HepG2 (cell line): Measurements from ENCODE around the gene GUCY2D. TPM values are rescaled to one million over a fixed set of nuclear protein-coding genes. Genes with fewer than 3 reads are reported as not detected.

ENCODE experiments used
- ARHGAP35 ChIP-seq: sonication (generic); formaldehyde crosslinking; IDR thresholded peaks from 2 replicates; pipeline ENCODE4 v1.9.0; 2022; ENCODE audit warnings: mild to moderate bottlenecking, inconsistent platforms, moderate library complexity, missing genetic modification reagents, borderline replicate concordance
- ARNT2 ChIP-seq: sonication (generic); formaldehyde crosslinking; IDR thresholded peaks from 2 replicates; pipeline ENCODE4 v1.8.0; 2022; ENCODE audit warnings: mild to moderate bottlenecking, low read depth, missing genetic modification reagents, moderate library complexity
- ATF4 ChIP-seq, 2 experiments: fragments of 450-650 bp in 1 of 2; sonication (generic) in 1 of 2; formaldehyde crosslinking; IDR thresholded peaks; 2 replicates each; pipeline versions ENCODE4 v1.5.0 to v1.8.0; 2020 to 2022; ENCODE audit warnings: mild to moderate bottlenecking in 1 of 2, missing genetic modification reagents in 1 of 2
- CC2D1A ChIP-seq: sonication (generic); formaldehyde crosslinking; IDR thresholded peaks from 2 replicates; pipeline ENCODE4 v1.8.1; 2023; ENCODE audit warnings: mild to moderate bottlenecking, missing genetic modification reagents
- DR1 ChIP-seq: sonication (generic); formaldehyde crosslinking; IDR thresholded peaks from 2 replicates; pipeline ENCODE4 v1.8.0; 2021; ENCODE audit warnings: mild to moderate bottlenecking, missing genetic modification reagents, inconsistent platforms
- EEA1 ChIP-seq: sonication (generic); formaldehyde crosslinking; IDR thresholded peaks from 2 replicates; pipeline ENCODE4 v1.5.1; 2020; ENCODE audit warnings: mild to moderate bottlenecking, missing genetic modification reagents, borderline replicate concordance
- GLI4 ChIP-seq: sonication (generic); formaldehyde crosslinking; IDR thresholded peaks from 2 replicates; pipeline ENCODE4 v1.5.1; 2020; ENCODE audit warnings: missing genetic modification reagents, mild to moderate bottlenecking, moderate library complexity, borderline replicate concordance
- IKZF1 ChIP-seq: fragments of 450-650 bp; IDR thresholded peaks from 2 replicates; pipeline ENCODE4 v1.7.1; 2016
- KLF15 ChIP-seq: sonication (generic); formaldehyde crosslinking; IDR thresholded peaks from 2 replicates; pipeline ENCODE4 v1.8.1; 2023; ENCODE audit warnings: borderline replicate concordance, mild to moderate bottlenecking, inconsistent platforms, missing genetic modification reagents, mixed read lengths
- RFX3 ChIP-seq: IDR thresholded peaks from 2 replicates; pipeline ENCODE4 v1.6.1; 2016; ENCODE audit warnings: missing biosample characterization, missing genetic modification reagents
- SAP130 ChIP-seq: IDR thresholded peaks from 2 replicates; pipeline ENCODE4 v1.6.1; 2016; ENCODE audit warnings: low read depth
- SRSF9 ChIP-seq: fragments of 200-400 bp; formaldehyde crosslinking; IDR thresholded peaks from 2 replicates; pipeline ENCODE4 v1.6.1; 2018; ENCODE audit warnings: borderline replicate concordance, mild to moderate bottlenecking, low read depth, low read length; ENCODE audit not compliant: insufficient read depth, poor library complexity, severe bottlenecking
- ZFP90 ChIP-seq: sonication (generic); formaldehyde crosslinking; IDR thresholded peaks from 2 replicates; pipeline ENCODE4 v1.8.0; 2022; ENCODE audit warnings: missing genetic modification reagents, mild to moderate bottlenecking, inconsistent platforms, borderline replicate concordance
- ZNF296 ChIP-seq: sonication (generic); formaldehyde crosslinking; conservative IDR thresholded peaks from 2 replicates; pipeline ENCODE4 v1.5.0; 2020; ENCODE audit warnings: mild to moderate bottlenecking, missing genetic modification reagents
- ZNF317 ChIP-seq: sonication (generic); formaldehyde crosslinking; IDR thresholded peaks from 2 replicates; pipeline ENCODE4 v1.5.0; 2020; ENCODE audit warnings: mild to moderate bottlenecking, missing genetic modification reagents
- ZNF572 ChIP-seq: sonication (generic); formaldehyde crosslinking; IDR thresholded peaks from 2 replicates; pipeline ENCODE4 v1.5.1; 2020; ENCODE audit warnings: mild to moderate bottlenecking, missing genetic modification reagents
- ZNF780A ChIP-seq: sonication (generic); formaldehyde crosslinking; IDR thresholded peaks from 2 replicates; pipeline ENCODE4 v1.8.0; 2022; ENCODE audit warnings: mild to moderate bottlenecking, missing genetic modification reagents, moderate library complexity
- polyA plus RNA-seq, 8 experiments: library from polyadenylated mRNA; depleted of rRNA in 3 of 8; stranded (reverse) in 7 of 8; unstranded in 1 of 8; fragments of >200 nt; fragmentation: Illumina TruSeq in 4 of 8; extraction: Trizol in 4 of 8; gene quantifications; 2 replicates each; pipeline versions ENCODE4 v1.2.1 to v1.2.3, GENCODE V29; 2011 to 2016; ENCODE audit warnings: low read depth in 4 of 8, missing spikeins in 1 of 8, mixed read lengths in 1 of 8; ENCODE audit not compliant: insufficient read depth in 1 of 8
- total RNA-seq, 5 experiments: library from RNA; depleted of rRNA; stranded (reverse); fragments of >200 nt; fragmentation: Illumina TruSeq; extraction: Trizol; gene quantifications; 2 replicates each; pipeline ENCODE4 v1.2.3, GENCODE V29; 2016; ENCODE audit warnings: low read depth in 1 of 5
- TF ChIP-seq, protein P1 (sequence below): sonication (generic); formaldehyde crosslinking; IDR thresholded peaks from 2 replicates; pipeline ENCODE4 v1.5.1; 2020; ENCODE audit warnings: missing genetic modification reagents, mild to moderate bottlenecking, borderline replicate concordance
- TF ChIP-seq, protein P2 (sequence below): IDR thresholded peaks from 2 replicates; pipeline ENCODE4 v1.6.1; 2016
- TF ChIP-seq, protein P3 (sequence below): sonication (generic); formaldehyde crosslinking; IDR thresholded peaks from 2 replicates; pipeline ENCODE4 v1.9.0; 2021; ENCODE audit warnings: missing genetic modification reagents, borderline replicate concordance
- TF ChIP-seq, protein P4 (sequence below): sonication (generic); formaldehyde crosslinking; IDR thresholded peaks from 2 replicates; pipeline ENCODE4 v1.9.0; 2021; ENCODE audit warnings: missing genetic modification reagents, mild to moderate bottlenecking, borderline replicate concordance

The GUCY2D gene
- total and polyA plus RNA-seq, 2 of the 13 experiments (the other 11 are each of a cell fraction or from before 2014, with no cell fraction given) = not detected

DNA sequence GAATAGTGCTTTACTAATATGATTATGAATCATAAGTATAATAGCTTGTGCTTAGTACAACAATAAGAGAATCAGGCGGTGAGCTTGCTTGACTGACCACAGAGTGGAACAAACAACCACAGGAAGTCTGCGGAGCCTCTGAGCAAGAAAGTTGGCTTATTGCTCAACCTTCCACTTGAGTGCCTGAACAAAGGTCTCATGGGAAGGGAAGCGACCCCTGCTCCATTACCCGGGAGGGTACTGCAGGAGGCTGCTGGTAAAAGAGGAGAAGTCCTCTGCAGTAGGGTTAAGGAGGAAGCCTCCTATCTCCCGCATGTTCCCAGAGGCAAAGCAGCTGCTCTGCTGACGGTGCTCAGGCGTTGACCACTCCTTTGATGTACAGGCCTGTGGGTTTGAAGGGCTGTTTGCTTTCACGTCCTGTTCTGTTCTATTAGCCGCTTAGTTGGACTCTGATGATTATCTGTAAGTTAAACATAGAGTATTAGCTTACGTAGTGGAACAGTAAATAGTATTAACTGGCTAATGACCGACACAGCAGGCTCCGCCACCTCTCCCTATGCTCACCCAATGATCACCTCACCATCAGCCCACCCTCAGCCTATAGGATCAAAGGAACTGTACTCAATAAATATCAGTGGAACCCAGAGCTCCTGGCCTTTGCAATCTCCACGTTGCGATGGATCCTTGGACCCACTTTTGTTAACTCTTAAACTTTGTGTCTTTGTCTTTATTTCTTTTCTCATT lies 54.0 kb downstream of the GUCY2D start (continued):
- TF ChIP-seq, protein P1, sequence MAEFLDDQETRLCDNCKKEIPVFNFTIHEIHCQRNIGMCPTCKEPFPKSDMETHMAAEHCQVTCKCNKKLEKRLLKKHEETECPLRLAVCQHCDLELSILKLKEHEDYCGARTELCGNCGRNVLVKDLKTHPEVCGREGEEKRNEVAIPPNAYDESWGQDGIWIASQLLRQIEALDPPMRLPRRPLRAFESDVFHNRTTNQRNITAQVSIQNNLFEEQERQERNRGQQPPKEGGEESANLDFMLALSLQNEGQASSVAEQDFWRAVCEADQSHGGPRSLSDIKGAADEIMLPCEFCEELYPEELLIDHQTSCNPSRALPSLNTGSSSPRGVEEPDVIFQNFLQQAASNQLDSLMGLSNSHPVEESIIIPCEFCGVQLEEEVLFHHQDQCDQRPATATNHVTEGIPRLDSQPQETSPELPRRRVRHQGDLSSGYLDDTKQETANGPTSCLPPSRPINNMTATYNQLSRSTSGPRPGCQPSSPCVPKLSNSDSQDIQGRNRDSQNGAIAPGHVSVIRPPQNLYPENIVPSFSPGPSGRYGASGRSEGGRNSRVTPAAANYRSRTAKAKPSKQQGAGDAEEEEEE (CRISPR knock-in tag) = no peak
- TF ChIP-seq, protein P2, sequence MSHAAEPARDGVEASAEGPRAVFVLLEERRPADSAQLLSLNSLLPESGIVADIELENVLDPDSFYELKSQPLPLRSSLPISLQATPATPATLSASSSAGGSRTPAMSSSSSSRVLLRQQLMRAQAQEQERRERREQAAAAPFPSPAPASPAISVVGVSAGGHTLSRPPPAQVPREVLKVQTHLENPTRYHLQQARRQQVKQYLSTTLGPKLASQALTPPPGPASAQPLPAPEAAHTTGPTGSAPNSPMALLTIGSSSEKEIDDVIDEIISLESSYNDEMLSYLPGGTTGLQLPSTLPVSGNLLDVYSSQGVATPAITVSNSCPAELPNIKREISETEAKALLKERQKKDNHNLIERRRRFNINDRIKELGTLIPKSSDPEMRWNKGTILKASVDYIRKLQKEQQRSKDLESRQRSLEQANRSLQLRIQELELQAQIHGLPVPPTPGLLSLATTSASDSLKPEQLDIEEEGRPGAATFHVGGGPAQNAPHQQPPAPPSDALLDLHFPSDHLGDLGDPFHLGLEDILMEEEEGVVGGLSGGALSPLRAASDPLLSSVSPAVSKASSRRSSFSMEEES (CRISPR knock-in tag) = peak; percentile 86
- no peak; the same call in 1 of the 2 replicates for TF ChIP-seq ZFP90
- peak; percentile 75 for TF ChIP-seq ZNF317 (CRISPR knock-in tag)
- no peak for TF ChIP-seq ZNF572
- no peak for TF ChIP-seq KLF15 (CRISPR knock-in tag)
- no peak for TF ChIP-seq EEA1 (CRISPR knock-in tag)
- TF ChIP-seq, protein P3, sequence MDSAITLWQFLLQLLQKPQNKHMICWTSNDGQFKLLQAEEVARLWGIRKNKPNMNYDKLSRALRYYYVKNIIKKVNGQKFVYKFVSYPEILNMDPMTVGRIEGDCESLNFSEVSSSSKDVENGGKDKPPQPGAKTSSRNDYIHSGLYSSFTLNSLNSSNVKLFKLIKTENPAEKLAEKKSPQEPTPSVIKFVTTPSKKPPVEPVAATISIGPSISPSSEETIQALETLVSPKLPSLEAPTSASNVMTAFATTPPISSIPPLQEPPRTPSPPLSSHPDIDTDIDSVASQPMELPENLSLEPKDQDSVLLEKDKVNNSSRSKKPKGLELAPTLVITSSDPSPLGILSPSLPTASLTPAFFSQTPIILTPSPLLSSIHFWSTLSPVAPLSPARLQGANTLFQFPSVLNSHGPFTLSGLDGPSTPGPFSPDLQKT (CRISPR knock-in tag) = no peak
- no peak for TF ChIP-seq ARNT2 (CRISPR knock-in tag)
- no peak for TF ChIP-seq GLI4 (CRISPR knock-in tag)
- TF ChIP-seq SRSF9 = no peak
- no peak for TF ChIP-seq IKZF1
- peak in 1 of 2 experiments; percentile 88; a peak in 2 of 4 replicates for TF ChIP-seq ATF4 (CRISPR knock-in tag; IDR thresholded peaks at IDR 0.05)
- TF ChIP-seq DR1 (CRISPR knock-in tag) = 0 out of 2 replicates have a peak, but pooled peaks have one; percentile 3
- no peak; the same call in 1 of the 2 replicates for TF ChIP-seq ZNF296 (CRISPR knock-in tag)
- no peak for TF ChIP-seq ARHGAP35 (CRISPR knock-in tag)
- TF ChIP-seq SAP130 (CRISPR knock-in tag) = peak; percentile 69; the same call in 1 of the 2 replicates
- no peak for TF ChIP-seq ZNF780A (CRISPR knock-in tag)
- TF ChIP-seq, protein P4, sequence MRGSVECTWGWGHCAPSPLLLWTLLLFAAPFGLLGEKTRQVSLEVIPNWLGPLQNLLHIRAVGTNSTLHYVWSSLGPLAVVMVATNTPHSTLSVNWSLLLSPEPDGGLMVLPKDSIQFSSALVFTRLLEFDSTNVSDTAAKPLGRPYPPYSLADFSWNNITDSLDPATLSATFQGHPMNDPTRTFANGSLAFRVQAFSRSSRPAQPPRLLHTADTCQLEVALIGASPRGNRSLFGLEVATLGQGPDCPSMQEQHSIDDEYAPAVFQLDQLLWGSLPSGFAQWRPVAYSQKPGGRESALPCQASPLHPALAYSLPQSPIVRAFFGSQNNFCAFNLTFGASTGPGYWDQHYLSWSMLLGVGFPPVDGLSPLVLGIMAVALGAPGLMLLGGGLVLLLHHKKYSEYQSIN (CRISPR knock-in tag) = no peak
- TF ChIP-seq CC2D1A (CRISPR knock-in tag) = no peak
- no peak for TF ChIP-seq RFX3 (CRISPR knock-in tag)
